ENCODE measurements around the gene PIP4P1. TPM values are rescaled to one million over a fixed set of nuclear protein-coding genes. Genes with fewer than 3 reads are reported as not detected.

The PIP4P1 gene
- total and polyA plus RNA-seq, 2 of the 13 experiments (the other 11 are each of a cell fraction or from before 2014, with no cell fraction given) = 33.4 to 47.0 TPM

- TF ChIP-seq, protein P1, sequence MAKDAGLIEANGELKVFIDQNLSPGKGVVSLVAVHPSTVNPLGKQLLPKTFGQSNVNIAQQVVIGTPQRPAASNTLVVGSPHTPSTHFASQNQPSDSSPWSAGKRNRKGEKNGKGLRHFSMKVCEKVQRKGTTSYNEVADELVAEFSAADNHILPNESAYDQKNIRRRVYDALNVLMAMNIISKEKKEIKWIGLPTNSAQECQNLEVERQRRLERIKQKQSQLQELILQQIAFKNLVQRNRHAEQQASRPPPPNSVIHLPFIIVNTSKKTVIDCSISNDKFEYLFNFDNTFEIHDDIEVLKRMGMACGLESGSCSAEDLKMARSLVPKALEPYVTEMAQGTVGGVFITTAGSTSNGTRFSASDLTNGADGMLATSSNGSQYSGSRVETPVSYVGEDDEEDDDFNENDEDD (CRISPR knock-in tag; IDR thresholded peaks at IDR 0.05; ENCODE audit: borderline replicate concordance) = peak; percentile 38; the same call in 1 of the 2 replicates
- TF ChIP-seq HNF4A (CRISPR knock-in tag; IDR thresholded peaks at IDR 0.05) (peak; percentile 60), KLF12 (CRISPR knock-in tag; IDR thresholded peaks at IDR 0.05; ENCODE audit: borderline replicate concordance) (no peak), PPARG (CRISPR knock-in tag; conservative IDR thresholded peaks at IDR 0.05) (0 out of 2 replicates have a peak, but pooled peaks have one; percentile 39), ZMYM3 (CRISPR knock-in tag; IDR thresholded peaks at IDR 0.05) (peak; percentile 90), ZNF317 (CRISPR knock-in tag; IDR thresholded peaks at IDR 0.05) (0 out of 2 replicates have a peak, but pooled peaks have one; percentile 17), ZNF556 (CRISPR knock-in tag; IDR thresholded peaks at IDR 0.05; ENCODE audit: borderline replicate concordance) (0 out of 2 replicates have a peak, but pooled peaks have one; percentile 31), GATAD2A (CRISPR knock-in tag; IDR thresholded peaks at IDR 0.05) (peak; percentile 39; the same call in 1 of the 2 replicates), NR2F2 (IDR thresholded peaks at IDR 0.05; ENCODE audit: borderline replicate concordance, low read depth) (0 out of 2 replicates have a peak, but pooled peaks have one; percentile 17), ZKSCAN1 (IDR thresholded peaks at IDR 0.05; ENCODE audit: low read length) (0 out of 2 replicates have a peak, but pooled peaks have one; percentile 39)
- TF ChIP-seq, protein P2, sequence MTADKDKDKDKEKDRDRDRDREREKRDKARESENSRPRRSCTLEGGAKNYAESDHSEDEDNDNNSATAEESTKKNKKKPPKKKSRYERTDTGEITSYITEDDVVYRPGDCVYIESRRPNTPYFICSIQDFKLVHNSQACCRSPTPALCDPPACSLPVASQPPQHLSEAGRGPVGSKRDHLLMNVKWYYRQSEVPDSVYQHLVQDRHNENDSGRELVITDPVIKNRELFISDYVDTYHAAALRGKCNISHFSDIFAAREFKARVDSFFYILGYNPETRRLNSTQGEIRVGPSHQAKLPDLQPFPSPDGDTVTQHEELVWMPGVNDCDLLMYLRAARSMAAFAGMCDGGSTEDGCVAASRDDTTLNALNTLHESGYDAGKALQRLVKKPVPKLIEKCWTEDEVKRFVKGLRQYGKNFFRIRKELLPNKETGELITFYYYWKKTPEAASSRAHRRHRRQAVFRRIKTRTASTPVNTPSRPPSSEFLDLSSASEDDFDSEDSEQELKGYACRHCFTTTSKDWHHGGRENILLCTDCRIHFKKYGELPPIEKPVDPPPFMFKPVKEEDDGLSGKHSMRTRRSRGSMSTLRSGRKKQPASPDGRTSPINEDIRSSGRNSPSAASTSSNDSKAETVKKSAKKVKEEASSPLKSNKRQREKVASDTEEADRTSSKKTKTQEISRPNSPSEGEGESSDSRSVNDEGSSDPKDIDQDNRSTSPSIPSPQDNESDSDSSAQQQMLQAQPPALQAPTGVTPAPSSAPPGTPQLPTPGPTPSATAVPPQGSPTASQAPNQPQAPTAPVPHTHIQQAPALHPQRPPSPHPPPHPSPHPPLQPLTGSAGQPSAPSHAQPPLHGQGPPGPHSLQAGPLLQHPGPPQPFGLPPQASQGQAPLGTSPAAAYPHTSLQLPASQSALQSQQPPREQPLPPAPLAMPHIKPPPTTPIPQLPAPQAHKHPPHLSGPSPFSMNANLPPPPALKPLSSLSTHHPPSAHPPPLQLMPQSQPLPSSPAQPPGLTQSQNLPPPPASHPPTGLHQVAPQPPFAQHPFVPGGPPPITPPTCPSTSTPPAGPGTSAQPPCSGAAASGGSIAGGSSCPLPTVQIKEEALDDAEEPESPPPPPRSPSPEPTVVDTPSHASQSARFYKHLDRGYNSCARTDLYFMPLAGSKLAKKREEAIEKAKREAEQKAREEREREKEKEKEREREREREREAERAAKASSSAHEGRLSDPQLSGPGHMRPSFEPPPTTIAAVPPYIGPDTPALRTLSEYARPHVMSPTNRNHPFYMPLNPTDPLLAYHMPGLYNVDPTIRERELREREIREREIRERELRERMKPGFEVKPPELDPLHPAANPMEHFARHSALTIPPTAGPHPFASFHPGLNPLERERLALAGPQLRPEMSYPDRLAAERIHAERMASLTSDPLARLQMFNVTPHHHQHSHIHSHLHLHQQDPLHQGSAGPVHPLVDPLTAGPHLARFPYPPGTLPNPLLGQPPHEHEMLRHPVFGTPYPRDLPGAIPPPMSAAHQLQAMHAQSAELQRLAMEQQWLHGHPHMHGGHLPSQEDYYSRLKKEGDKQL (CRISPR knock-in tag; IDR thresholded peaks at IDR 0.05; ENCODE audit: low read depth) = 0 out of 2 replicates have a peak, but pooled peaks have one; percentile 12
- TF ChIP-seq, protein P3, sequence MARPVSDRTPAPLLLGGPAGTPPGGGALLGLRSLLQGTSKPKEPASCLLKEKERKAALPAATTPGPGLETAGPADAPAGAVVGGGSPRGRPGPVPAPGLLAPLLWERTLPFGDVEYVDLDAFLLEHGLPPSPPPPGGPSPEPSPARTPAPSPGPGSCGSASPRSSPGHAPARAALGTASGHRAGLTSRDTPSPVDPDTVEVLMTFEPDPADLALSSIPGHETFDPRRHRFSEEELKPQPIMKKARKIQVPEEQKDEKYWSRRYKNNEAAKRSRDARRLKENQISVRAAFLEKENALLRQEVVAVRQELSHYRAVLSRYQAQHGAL (CRISPR knock-in tag; IDR thresholded peaks at IDR 0.05; ENCODE audit: not compliant biosample characterization) = no peak
- TF ChIP-seq, protein P4, sequence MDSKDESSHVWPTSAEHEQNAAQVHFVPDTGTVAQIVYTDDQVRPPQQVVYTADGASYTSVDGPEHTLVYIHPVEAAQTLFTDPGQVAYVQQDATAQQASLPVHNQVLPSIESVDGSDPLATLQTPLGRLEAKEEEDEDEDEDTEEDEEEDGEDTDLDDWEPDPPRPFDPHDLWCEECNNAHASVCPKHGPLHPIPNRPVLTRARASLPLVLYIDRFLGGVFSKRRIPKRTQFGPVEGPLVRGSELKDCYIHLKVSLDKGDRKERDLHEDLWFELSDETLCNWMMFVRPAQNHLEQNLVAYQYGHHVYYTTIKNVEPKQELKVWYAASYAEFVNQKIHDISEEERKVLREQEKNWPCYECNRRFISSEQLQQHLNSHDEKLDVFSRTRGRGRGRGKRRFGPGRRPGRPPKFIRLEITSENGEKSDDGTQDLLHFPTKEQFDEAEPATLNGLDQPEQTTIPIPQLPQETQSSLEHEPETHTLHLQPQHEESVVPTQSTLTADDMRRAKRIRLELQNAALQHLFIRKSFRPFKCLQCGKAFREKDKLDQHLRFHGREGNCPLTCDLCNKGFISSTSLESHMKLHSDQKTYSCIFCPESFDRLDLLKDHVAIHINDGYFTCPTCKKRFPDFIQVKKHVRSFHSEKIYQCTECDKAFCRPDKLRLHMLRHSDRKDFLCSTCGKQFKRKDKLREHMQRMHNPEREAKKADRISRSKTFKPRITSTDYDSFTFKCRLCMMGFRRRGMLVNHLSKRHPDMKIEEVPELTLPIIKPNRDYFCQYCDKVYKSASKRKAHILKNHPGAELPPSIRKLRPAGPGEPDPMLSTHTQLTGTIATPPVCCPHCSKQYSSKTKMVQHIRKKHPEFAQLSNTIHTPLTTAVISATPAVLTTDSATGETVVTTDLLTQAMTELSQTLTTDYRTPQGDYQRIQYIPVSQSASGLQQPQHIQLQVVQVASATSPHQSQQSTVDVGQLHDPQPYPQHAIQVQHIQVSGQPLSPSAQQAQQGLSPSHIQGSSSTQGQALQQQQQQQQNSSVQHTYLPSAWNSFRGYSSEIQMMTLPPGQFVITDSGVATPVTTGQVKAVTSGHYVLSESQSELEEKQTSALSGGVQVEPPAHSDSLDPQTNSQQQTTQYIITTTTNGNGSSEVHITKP (CRISPR knock-in tag; IDR thresholded peaks at IDR 0.05; ENCODE audit: low read depth) = peak; percentile 72; the same call in 1 of the 2 replicates
- TF ChIP-seq, protein P5, sequence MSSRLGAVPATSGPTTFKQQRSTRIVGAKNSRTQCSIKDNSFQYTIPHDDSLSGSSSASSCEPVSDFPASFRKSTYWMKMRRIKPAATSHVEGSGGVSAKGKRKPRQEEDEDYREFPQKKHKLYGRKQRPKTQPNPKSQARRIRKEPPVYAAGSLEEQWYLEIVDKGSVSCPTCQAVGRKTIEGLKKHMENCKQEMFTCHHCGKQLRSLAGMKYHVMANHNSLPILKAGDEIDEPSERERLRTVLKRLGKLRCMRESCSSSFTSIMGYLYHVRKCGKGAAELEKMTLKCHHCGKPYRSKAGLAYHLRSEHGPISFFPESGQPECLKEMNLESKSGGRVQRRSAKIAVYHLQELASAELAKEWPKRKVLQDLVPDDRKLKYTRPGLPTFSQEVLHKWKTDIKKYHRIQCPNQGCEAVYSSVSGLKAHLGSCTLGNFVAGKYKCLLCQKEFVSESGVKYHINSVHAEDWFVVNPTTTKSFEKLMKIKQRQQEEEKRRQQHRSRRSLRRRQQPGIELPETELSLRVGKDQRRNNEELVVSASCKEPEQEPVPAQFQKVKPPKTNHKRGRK (CRISPR knock-in tag; IDR thresholded peaks at IDR 0.05) = 0 out of 2 replicates have a peak, but pooled peaks have one; percentile 31
These were observed 33.8 kb downstream of the PIP4P1 start (continued) for GRCh38 chr14:20427231-20428009.
